ENCODE results near the gene USP28. TPM values are rescaled to one million over a fixed set of nuclear protein-coding genes. Genes with fewer than 3 reads are reported as not detected.

Gene USP28
- total RNA-seq, 1 experiment from 2014 or later, result 23.7 TPM

- peaks cover 8% of the 10 kb centered on the region for H3K36me3 ChIP-seq (ENCODE audit: insufficient read depth, low read length, poor library complexity, severe bottlenecking)
- BruUV-seq (replicated peaks), result no TSS peak
- no peak overlapping the region for H3K27ac ChIP-seq (ENCODE audit: low read depth, low read length, poor library complexity, severe bottlenecking)
- no peak for TF ChIP-seq EZH2 (IDR thresholded peaks at IDR 0.05; ENCODE audit: borderline replicate concordance, low read depth, low read length, poor library complexity, severe bottlenecking)
- CTCF ChIA-PET, result no interaction called here
- H3K9me3 ChIP-seq (ENCODE audit: low read depth, low read length, poor library complexity, severe bottlenecking), result no peaks in the 10 kb centered on the region
- no peak overlapping the region for H3K4me3 ChIP-seq (ENCODE audit: low read depth, low read length, poor library complexity, severe bottlenecking)
- POLR2A ChIA-PET (ENCODE audit: low non-redundant PET), result no interaction called here
- intact Hi-C loops (cut with micrococcal nuclease; ENCODE audit: unreplicated experiment), result no loop called here
- H3K27me3 ChIP-seq (replicated peaks; ENCODE audit: insufficient read depth, low read depth, low read length, poor library complexity), result no peaks in the 10 kb centered on the region
- DNase-seq (ENCODE audit: low spot score), result no peak
- H3K4me1 ChIP-seq (ENCODE audit: insufficient read depth, low read length, poor library complexity, severe bottlenecking), result peaks cover 3% of the 10 kb centered on the region
Measured at GRCh38 chr11:113849713-113850112, 25.7 kb downstream of the USP28 start.

- H3K9me3 ChIP-seq (ENCODE audit: low read depth, low read length, poor library complexity, severe bottlenecking), result no peaks in the 10 kb centered on the region
- CTCF ChIA-PET, result no interaction called here
Measured at GRCh38 chr11:113847580-113847979, 27.8 kb downstream of the USP28 start.

GRCh38 chr11:113847111-113847510 is 28.3 kb downstream of the USP28 start:
- no peaks in the 10 kb centered on the region for H3K9me3 ChIP-seq (ENCODE audit: low read depth, low read length, poor library complexity, severe bottlenecking)
- peaks cover 8% of the 10 kb centered on the region for H3K36me3 ChIP-seq (ENCODE audit: insufficient read depth, low read length, poor library complexity, severe bottlenecking)
- no peak for DNase-seq (ENCODE audit: low spot score)
- CTCF ChIA-PET, result no interaction called here
- peaks cover 3% of the 10 kb centered on the region for H3K4me1 ChIP-seq (ENCODE audit: insufficient read depth, low read length, poor library complexity, severe bottlenecking)
- TF ChIP-seq CTCF (conservative IDR thresholded peaks at IDR 0.05; ENCODE audit: low read depth, low read length) (no peak), EZH2 (IDR thresholded peaks at IDR 0.05; ENCODE audit: borderline replicate concordance, low read depth, low read length, poor library complexity, severe bottlenecking) (no peak)
- POLR2A ChIA-PET (ENCODE audit: low non-redundant PET), result no interaction called here
- no peak overlapping the region for H3K4me3 ChIP-seq (ENCODE audit: low read depth, low read length, poor library complexity, severe bottlenecking)
- no peak overlapping the region for H3K27ac ChIP-seq (ENCODE audit: low read depth, low read length, poor library complexity, severe bottlenecking)
- H3K27me3 ChIP-seq (replicated peaks; ENCODE audit: insufficient read depth, low read depth, low read length, poor library complexity), result no peaks in the 10 kb centered on the region
- BruUV-seq (replicated peaks), result no TSS peak
- intact Hi-C loops (cut with micrococcal nuclease; ENCODE audit: unreplicated experiment), result no loop called here

More at GRCh38 chr11:113847580-113847979, 27.8 kb downstream of the USP28 start:
- intact Hi-C loops (cut with micrococcal nuclease; ENCODE audit: unreplicated experiment), result no loop called here
- Histone ChIP-seq H3K4me1 (ENCODE audit: insufficient read depth, low read length, poor library complexity, severe bottlenecking) (peaks cover 3% of the 10 kb centered on the region), H3K4me3 (ENCODE audit: low read depth, low read length, poor library complexity, severe bottlenecking) (no peak overlapping the region), H3K27me3 (replicated peaks; ENCODE audit: insufficient read depth, low read depth, low read length, poor library complexity) (no peaks in the 10 kb centered on the region), H3K27ac (ENCODE audit: low read depth, low read length, poor library complexity, severe bottlenecking) (no peak overlapping the region), H3K36me3 (ENCODE audit: insufficient read depth, low read length, poor library complexity, severe bottlenecking) (peaks cover 8% of the 10 kb centered on the region)
- no TSS peak for BruUV-seq (replicated peaks)
- TF ChIP-seq EZH2 (IDR thresholded peaks at IDR 0.05; ENCODE audit: borderline replicate concordance, low read depth, low read length, poor library complexity, severe bottlenecking) (no peak), CTCF (conservative IDR thresholded peaks at IDR 0.05; ENCODE audit: low read depth, low read length) (no peak)
- no peak for DNase-seq (ENCODE audit: low spot score)
- POLR2A ChIA-PET (ENCODE audit: low non-redundant PET), result no interaction called here

- BruUV-seq (replicated peaks), result no TSS peak
- ChIA-PET CTCF (no interaction called here), POLR2A (ENCODE audit: low non-redundant PET) (interaction anchor here (0.6 kb wide), 1 partner anchor 45 kb away, joined by 3 read pairs; no protein-coding TSS in a partner anchor)
- no peak overlapping the region for H3K4me3 ChIP-seq (ENCODE audit: low read depth, low read length, poor library complexity, severe bottlenecking)
- TF ChIP-seq EZH2 (IDR thresholded peaks at IDR 0.05; ENCODE audit: borderline replicate concordance, low read depth, low read length, poor library complexity, severe bottlenecking), result no peak
- TF ChIP-seq CTCF (conservative IDR thresholded peaks at IDR 0.05; ENCODE audit: low read depth, low read length), result no peak
- no peak overlapping the region for H3K27ac ChIP-seq (ENCODE audit: low read depth, low read length, poor library complexity, severe bottlenecking)
- no peak for DNase-seq (ENCODE audit: low spot score)
- no peaks in the 10 kb centered on the region for H3K9me3 ChIP-seq (ENCODE audit: low read depth, low read length, poor library complexity, severe bottlenecking)
- H3K27me3 ChIP-seq (replicated peaks; ENCODE audit: insufficient read depth, low read depth, low read length, poor library complexity), result no peaks in the 10 kb centered on the region
- no peaks in the 10 kb centered on the region for H3K4me1 ChIP-seq (ENCODE audit: insufficient read depth, low read length, poor library complexity, severe bottlenecking)
- intact Hi-C loops (cut with micrococcal nuclease; ENCODE audit: unreplicated experiment), result no loop called here
- no peaks in the 10 kb centered on the region for H3K36me3 ChIP-seq (ENCODE audit: insufficient read depth, low read length, poor library complexity, severe bottlenecking)
Measured at GRCh38 chr11:113841691-113842090, 33.7 kb downstream of the USP28 start.
